SKM-1 (cell line): ENCODE results near the gene ANTXR1.

Source experiments
- DNase-seq: peaks from one replicate; lab custom pipeline; 2025; ENCODE audit not compliant: unreplicated experiment; lab: John Stamatoyannopoulos, UW

The ANTXR1 gene

GRCh38 chr2:69096326-69097095 is 83.5 kb downstream of the ANTXR1 start:
- DNase-seq, result no peak

DNA sequence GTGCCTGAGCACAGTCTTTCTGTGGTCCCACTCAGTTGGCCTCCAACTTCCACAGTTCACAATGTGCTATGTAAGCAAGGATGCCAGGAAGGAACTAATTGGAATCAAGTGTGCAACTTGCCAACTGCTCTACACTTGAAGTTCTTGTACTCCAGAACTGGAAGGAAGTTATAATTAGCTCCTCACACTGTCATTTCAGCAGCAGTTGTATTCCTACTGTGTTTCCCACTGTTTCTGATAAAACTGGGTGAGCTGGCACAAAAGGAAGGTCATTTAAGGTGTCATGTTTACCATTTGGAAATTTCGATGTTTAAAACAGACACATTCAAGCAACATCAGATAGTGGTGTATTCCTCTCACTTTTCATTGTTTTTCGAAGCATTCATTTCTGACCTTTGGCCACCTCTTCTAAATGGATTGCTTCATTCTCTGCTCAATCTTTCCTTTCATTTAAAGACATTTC is 84.2 kb downstream of the ANTXR1 start:
- DNase-seq, result no peak

GRCh38 chr2:69097891-69098655 is 85.1 kb downstream of the ANTXR1 start:
- DNase-seq, result no peak

- DNase-seq, result no peak
These were observed 86.6 kb downstream of the ANTXR1 start for GRCh38 chr2:69099541-69099940.

- DNase-seq, result no peak
These were observed 87.3 kb downstream of the ANTXR1 start for GRCh38 chr2:69100220-69100723.

DNA sequence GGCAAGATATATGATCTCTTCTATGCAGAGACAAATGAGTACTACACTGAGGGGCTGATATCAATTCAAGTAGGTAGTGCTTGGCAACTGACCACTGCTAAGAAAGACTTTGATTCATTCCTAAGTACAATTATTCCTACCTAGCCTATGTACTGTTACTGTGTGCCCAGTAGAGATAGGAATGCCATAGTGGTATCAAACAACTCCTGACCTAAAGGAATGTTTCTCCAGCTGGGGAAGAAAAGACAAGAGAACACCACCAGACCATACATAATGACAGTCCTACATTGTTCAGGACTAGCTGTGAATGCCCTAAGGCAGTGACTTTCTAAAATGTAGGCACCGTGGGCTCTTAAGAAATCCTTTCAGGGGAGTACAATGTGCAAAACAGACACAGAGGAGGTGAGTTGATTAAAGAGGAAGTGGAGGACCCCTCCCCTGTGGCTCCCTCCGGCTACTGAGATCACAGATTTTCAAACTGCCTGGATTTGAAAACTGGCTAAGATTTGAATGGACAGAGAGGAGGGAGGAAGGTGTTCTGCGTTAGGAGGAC is 89.1 kb downstream of the ANTXR1 start:
- DNase-seq, result no peak

GRCh38 chr2:69103419-69103818 is 90.4 kb downstream of the ANTXR1 start:
- no peak for DNase-seq

DNA sequence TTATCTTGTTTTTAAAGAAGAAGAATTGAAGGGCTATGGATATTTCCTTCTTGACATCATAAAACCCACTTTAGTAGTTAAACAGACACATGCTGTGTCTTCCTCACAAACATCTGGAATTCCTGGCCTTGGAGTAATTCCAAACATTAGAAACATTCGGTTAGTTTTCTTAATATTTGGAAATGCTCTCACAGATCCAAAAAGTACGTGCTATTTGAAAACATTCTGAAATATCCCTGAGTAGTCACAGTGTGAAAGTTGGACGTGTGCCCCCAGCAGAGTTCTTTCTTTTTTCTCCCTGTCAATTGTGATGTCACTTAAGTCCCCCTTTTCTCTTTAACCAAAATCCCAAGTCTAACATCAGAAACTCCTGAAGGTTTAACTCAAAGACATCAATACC is 91.3 kb downstream of the ANTXR1 start:
- DNase-seq, result no peak

GRCh38 chr2:69109255-69109654 is 96.3 kb downstream of the ANTXR1 start:
- no peak for DNase-seq

GRCh38 chr2:69111076-69111475 is 98.1 kb downstream of the ANTXR1 start:
- no peak for DNase-seq

GRCh38 chr2:69113627-69114026 is 100.6 kb downstream of the ANTXR1 start:
- DNase-seq, result no peak

DNA sequence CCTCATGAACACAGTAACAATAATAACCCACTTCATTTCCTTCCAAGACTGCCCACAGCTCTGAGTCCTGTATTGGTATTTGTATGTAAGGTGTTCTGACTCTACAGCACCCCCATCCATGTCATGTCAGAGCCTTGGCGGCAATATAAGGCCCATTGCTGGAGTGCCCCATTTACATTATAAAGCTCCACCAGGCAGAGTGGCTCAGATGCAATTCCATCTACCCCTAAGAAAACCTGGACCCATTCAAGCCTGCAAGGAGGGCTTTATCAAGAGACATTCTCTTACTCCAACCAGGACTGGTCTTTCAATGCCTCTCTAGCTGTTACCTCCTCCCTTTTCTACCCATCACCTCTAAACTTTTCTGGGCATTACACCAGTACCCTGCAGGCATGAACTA is 101.6 kb downstream of the ANTXR1 start:
- no peak for DNase-seq

DNA sequence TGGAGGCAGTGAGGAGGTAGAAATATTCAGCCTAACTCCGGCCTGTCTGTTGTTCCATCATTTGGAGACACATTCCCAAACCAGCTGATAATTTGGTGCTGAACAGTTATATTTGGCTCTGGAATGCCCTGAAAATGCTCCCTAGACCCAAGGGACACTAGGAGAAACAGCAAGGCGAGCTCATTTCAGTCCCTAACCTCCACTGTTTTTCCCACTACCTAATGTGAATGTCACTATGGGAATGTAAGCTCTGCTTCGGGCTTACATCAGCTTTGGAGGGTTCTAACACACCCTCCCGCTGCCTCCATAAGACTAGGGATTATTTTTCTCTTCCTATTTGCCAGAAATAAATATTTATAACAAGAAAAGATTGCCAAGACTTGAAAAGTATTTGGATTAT is 103.5 kb downstream of the ANTXR1 start:
- DNase-seq, result no peak

GRCh38 chr2:69118609-69119008 is 105.6 kb downstream of the ANTXR1 start:
- DNase-seq, result no peak

DNA sequence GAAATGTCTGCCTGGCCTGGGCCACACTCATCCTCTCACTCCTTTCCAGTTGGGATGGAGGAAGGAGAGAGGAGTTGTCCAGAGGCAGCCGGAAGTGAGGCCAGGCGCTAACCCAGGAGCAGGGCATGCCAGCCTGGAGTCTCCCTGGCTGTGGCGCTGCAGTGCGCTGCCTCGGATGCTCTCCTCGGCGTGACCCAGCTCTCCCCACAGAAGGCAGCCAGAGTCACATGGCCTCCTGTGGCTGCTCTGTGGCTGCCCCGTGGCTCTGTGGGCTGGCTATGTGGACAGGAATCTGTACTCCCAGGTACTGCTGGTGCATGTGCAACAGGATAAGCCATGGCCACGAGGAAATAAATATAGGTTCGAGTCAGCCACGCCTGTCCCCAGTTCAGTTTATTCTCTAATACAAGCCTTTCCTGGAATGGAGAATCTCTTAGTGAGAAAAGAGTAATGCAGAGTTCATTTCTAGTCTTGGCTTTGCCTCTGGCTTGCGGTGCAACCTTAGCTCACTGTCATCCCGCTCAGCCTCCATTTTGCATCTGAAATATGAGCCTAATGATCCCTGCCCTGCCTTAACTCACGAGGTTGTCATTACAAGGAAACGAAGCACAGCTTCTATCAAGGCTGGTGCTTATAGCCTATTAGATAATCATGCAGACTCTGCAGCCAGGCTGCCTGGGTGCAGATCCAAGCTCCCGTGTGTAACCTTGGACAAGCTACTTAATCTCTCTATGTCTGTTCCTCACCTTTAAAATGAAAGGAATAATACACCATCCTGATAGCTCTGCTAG is 106.3 kb downstream of the ANTXR1 start:
- DNase-seq, result no peak

- DNase-seq, result no peak
These were observed 109.3 kb downstream of the ANTXR1 start for GRCh38 chr2:69122271-69122670.

GRCh38 chr2:69123182-69123581 is 110.2 kb downstream of the ANTXR1 start:
- DNase-seq, result no peak

DNA sequence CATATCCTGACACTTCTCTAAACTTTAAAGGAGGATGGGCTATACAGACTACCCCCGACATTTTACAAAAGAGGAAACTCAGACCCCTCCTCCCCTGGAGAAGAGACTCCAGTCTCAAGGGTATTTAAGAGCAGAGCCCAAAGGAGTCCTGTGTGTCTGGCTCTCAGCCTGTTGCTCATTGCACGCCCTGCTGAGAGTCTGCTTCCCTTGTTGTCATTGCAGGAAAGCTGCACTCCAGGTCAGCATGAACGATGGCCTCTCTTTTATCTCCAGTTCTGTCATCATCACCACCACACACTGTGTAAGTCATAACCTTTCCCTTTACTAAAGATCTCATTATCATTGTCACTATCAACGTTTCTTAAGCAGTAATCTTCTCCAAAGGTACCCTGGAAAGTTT is 111.4 kb downstream of the ANTXR1 start:
- no peak for DNase-seq

DNA sequence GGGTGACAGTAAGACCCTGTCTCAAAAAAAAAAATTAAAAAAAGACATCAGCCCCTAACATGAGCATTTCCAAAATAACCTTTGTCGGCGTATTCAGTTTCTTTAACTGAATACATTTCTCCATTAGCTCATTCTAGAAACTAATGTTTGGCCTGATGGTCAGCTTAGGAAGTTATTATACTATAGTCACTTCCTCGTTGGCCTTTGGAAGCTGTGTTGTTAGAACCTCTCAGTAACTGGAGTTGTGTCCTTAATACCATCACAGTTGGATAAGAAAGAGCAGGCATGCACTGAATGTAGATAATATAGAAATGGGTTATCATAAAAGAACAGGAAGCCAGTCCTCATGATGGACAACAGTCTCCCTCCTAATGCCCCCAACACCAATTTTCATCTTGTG is 112.8 kb downstream of the ANTXR1 start:
- DNase-seq, result no peak

DNA sequence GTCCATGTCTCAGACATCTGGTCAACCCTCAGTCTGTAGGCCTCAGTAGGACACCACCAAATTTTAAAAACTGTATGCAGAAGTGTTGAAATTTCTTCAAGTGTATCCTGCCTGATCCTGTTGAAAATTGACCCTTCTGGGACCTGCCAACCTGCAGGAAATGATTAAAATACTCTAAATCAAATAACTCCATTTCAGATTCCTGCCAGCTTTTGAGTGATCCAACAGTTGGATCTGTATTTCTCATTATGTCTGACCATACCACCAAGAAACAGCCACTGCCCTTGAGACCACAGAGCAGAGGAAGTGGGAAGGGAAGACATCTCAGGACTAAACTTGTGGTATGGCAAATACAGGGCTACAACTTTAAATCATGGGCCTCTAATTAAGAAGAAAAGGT is 113.4 kb downstream of the ANTXR1 start:
- no peak for DNase-seq

DNA sequence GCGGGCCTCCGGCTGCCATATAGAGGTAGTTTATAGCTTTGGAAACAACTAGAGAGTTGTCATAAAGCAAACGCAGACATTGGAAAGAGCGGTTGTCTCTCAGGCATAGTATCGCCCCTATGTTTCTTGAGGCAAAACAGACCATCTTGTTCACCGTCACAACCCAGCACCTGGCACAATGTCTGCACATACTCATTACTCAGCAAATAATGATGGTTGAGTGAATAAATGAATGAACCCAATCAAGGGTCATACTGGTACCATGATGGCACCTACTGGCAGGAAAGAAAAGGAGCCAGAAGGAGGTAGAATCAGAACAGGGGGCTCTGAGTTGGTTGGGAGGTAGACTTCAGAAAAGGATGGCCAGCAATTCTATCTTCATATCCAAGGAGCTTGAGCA is 118.5 kb downstream of the ANTXR1 start:
- DNase-seq, result no peak
